Liver (tissue), 3 donors: Measurements from ENCODE around the gene CDKN2AIPNL.

Source experiments
- EGR1 ChIP-seq, 2 donors: IDR thresholded peaks; 2 replicates each; pipeline ENCODE4 v1.6.1; 2016 to 2018; ENCODE audit warnings: antibody characterized with exemption in 2 of 2, low read depth in 2 of 2
- FOXA1 ChIP-seq: IDR thresholded peaks from 2 replicates; pipeline ENCODE4 v1.6.1; 2016; ENCODE audit warnings: antibody characterized with exemption
- JUND ChIP-seq, 2 donors: IDR thresholded peaks; 2 replicates each; pipeline ENCODE4 v1.6.1; 2016; ENCODE audit warnings: antibody characterized with exemption in 2 of 2
- RAD21 ChIP-seq, 2 donors: IDR thresholded peaks; 2 replicates each; pipeline ENCODE4 v1.6.1; 2016; ENCODE audit warnings: antibody characterized with exemption in 2 of 2, mild to moderate bottlenecking in 2 of 2
- SP1 ChIP-seq: IDR thresholded peaks from 2 replicates; pipeline ENCODE4 v1.6.1; 2018; ENCODE audit warnings: antibody characterized with exemption, mild to moderate bottlenecking
- TAF1 ChIP-seq: conservative IDR thresholded peaks from 2 replicates; pipeline ENCODE4 v1.6.1; 2016; ENCODE audit warnings: antibody characterized with exemption, mild to moderate bottlenecking
- YY1 ChIP-seq: IDR thresholded peaks from 2 replicates; pipeline ENCODE4 v1.6.1; 2016; ENCODE audit warnings: antibody characterized with exemption, mild to moderate bottlenecking
- TF ChIP-seq, protein P1 (sequence below): fragments of 150-350 bp; IDR thresholded peaks from 2 replicates; pipeline ENCODE4 v1.5.1; 2017; ENCODE audit warnings: improper control_type of control experiment, low read depth, low read length; ENCODE audit not compliant: missing input control
- TF ChIP-seq, protein P2 (sequence below): IDR thresholded peaks from 2 replicates; pipeline ENCODE4 v1.6.1; 2016; ENCODE audit warnings: antibody characterized with exemption, mild to moderate bottlenecking
- TF ChIP-seq, protein P3 (sequence below): IDR thresholded peaks from 2 replicates; pipeline ENCODE4 v1.6.1; 2016; ENCODE audit warnings: antibody characterized with exemption
- TF ChIP-seq, protein P4 (sequence below): IDR thresholded peaks from 2 replicates; pipeline ENCODE4 v1.6.1; 2016; ENCODE audit warnings: antibody characterized with exemption
- donor health status: healthy.
- donor health status: healthy.

DNA sequence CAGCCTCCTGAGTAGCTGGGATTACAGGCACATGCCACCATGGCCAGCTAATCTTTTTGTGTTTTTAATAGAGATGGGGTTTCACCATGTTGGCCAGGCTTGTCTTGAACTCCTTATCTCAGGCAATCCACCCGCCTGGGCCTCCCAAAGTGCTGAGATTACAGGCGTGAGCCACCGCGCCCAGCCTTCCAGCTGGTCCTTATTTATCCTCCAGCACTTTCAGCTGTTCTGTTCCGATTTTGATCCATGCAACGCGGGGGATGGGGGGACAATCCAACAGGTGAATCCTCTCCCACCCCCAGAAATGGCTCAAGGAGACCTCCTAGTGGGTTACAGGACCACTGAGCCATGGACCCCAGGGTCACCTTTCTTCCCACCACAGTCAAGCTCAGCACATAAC, 14.7 kb upstream of the CDKN2AIPNL start:
- TF ChIP-seq, protein P1, sequence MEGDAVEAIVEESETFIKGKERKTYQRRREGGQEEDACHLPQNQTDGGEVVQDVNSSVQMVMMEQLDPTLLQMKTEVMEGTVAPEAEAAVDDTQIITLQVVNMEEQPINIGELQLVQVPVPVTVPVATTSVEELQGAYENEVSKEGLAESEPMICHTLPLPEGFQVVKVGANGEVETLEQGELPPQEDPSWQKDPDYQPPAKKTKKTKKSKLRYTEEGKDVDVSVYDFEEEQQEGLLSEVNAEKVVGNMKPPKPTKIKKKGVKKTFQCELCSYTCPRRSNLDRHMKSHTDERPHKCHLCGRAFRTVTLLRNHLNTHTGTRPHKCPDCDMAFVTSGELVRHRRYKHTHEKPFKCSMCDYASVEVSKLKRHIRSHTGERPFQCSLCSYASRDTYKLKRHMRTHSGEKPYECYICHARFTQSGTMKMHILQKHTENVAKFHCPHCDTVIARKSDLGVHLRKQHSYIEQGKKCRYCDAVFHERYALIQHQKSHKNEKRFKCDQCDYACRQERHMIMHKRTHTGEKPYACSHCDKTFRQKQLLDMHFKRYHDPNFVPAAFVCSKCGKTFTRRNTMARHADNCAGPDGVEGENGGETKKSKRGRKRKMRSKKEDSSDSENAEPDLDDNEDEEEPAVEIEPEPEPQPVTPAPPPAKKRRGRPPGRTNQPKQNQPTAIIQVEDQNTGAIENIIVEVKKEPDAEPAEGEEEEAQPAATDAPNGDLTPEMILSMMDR: no peak
- TF ChIP-seq EGR1 (IDR thresholded peaks at IDR 0.05; ENCODE audit: low read depth in 2 of 2) (no peak), JUND (IDR thresholded peaks at IDR 0.05) (no peak), RAD21 (IDR thresholded peaks at IDR 0.05) (no peak), TAF1 (no peak), YY1 (no peak), SP1 (no peak), FOXA1 (no peak)
- TF ChIP-seq, protein P2, sequence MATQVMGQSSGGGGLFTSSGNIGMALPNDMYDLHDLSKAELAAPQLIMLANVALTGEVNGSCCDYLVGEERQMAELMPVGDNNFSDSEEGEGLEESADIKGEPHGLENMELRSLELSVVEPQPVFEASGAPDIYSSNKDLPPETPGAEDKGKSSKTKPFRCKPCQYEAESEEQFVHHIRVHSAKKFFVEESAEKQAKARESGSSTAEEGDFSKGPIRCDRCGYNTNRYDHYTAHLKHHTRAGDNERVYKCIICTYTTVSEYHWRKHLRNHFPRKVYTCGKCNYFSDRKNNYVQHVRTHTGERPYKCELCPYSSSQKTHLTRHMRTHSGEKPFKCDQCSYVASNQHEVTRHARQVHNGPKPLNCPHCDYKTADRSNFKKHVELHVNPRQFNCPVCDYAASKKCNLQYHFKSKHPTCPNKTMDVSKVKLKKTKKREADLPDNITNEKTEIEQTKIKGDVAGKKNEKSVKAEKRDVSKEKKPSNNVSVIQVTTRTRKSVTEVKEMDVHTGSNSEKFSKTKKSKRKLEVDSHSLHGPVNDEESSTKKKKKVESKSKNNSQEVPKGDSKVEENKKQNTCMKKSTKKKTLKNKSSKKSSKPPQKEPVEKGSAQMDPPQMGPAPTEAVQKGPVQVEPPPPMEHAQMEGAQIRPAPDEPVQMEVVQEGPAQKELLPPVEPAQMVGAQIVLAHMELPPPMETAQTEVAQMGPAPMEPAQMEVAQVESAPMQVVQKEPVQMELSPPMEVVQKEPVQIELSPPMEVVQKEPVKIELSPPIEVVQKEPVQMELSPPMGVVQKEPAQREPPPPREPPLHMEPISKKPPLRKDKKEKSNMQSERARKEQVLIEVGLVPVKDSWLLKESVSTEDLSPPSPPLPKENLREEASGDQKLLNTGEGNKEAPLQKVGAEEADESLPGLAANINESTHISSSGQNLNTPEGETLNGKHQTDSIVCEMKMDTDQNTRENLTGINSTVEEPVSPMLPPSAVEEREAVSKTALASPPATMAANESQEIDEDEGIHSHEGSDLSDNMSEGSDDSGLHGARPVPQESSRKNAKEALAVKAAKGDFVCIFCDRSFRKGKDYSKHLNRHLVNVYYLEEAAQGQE: no peak
- TF ChIP-seq, protein P3, sequence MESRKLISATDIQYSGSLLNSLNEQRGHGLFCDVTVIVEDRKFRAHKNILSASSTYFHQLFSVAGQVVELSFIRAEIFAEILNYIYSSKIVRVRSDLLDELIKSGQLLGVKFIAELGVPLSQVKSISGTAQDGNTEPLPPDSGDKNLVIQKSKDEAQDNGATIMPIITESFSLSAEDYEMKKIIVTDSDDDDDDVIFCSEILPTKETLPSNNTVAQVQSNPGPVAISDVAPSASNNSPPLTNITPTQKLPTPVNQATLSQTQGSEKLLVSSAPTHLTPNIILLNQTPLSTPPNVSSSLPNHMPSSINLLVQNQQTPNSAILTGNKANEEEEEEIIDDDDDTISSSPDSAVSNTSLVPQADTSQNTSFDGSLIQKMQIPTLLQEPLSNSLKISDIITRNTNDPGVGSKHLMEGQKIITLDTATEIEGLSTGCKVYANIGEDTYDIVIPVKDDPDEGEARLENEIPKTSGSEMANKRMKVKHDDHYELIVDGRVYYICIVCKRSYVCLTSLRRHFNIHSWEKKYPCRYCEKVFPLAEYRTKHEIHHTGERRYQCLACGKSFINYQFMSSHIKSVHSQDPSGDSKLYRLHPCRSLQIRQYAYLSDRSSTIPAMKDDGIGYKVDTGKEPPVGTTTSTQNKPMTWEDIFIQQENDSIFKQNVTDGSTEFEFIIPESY: no peak
- TF ChIP-seq, protein P4, sequence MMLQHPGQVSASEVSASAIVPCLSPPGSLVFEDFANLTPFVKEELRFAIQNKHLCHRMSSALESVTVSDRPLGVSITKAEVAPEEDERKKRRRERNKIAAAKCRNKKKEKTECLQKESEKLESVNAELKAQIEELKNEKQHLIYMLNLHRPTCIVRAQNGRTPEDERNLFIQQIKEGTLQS: no peak
